ENCODE results near the gene CLK4. TPM values are rescaled to one million over a fixed set of nuclear protein-coding genes. Genes with fewer than 3 reads are reported as not detected.

The CLK4 gene
- total RNA-seq, result 13.5 and 17.7 TPM in 2 replicates

DNA sequence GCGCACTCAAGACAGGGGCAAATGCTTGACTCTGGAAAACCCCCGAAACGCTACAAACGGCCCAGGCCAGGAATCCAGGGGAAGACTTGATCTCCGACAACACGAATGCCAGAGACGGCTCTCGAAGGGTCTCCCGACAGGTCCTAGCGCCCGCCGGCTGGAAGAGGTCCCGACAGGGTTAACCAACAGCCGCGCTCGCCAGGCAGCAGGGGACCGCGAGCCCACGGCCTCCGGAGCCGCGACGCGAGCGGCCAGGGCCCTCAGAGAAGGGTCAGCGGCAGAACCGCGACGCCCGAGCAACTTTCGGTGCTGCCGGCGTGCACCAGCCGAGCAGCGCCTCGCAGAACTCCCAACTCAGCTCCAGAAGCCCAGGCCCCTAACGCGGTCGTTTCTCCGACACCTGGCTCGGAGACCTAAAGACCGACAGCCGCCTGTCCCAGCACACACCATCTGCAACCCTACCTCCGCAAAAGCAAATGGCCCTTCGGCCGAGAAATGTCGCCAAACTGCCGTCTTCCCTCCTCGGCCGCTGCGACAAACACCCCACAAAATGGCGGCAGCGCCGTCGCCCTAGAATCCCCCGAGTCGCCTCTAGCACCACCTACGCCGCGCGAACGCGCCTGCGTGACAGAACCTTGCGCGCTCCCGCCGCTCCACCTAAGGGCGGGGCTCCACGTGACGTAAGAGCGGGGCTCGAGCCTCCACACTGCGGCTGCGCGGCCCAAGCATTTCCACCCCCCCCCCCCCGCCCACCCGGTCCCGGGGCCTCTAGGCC is at the start of gene CLK4:
CLK4 (minus strand) TSS at position 567 of the 775 bp plus-strand sequence. CDS start 3,634 bp downstream, outside the sequence.
- DNase-seq (ENCODE audit: low read depth in 2 of 2), result peak; percentile 91 to 95

DNA sequence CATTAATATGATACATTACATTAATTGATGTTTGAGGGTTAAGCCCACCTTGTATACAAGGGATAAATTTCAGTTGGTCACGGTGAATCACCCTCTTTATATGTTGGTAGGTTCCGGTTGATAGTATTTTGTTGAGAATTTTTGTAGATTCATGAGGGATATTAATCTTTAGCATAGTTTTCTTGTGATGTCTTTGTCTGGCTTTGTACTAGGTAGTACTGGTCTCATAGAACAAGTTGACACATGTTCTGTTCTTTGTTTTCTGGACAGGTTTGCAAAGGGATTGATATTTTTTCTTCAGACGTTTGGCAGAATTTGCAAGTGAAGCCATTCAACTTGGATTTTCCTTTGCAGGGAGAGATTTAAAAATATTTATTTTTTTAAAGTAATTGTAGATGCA is 49.1 kb upstream of the CLK4 start:
- DNase-seq (ENCODE audit: low read depth in 2 of 2), result no peak

DNA sequence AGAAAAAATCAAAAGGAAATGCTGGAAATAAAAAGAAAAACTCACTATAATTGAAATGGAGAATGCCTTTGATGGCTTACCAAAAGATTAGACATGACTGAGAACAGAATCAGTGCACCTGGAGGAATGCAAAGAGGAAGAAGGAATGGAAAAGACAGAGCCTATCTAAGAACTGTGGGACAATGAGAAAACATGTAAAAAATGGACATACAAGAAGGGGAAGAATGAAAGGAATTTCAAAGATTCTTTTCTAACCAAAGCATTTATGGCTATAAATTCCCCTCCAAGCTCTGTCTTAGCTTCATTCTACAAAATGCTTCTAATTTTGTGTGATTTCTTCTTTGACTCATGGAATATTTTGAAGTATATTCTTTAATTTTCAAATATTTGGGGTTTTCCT is 47.5 kb upstream of the CLK4 start:
- DNase-seq (ENCODE audit: low read depth in 2 of 2), result no peak

DNA sequence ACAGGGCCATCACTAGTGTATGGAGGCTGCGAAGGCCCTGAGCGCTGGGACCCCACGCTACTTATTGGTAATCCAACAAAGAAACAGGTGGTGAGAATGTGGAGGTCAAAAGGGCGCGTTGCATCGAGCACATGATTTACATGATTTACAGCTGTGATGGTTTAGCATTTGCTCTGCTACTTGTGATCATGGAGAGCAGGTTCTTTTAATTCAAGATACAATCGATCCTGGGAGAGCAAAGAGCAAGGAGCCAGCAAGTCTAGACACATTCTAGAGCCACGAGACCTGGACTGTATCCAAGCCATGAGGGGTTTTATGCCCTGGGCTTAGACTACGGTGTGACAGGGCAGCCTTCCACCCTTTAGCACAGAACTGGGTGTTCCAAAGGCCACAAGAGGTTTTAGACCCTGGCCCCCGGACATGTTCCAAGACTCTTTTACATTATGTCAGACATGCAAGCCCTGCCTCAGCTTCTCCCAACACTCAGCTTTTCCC is 47.0 kb upstream of the CLK4 start:
- no peak for DNase-seq (ENCODE audit: low read depth in 2 of 2)

DNA sequence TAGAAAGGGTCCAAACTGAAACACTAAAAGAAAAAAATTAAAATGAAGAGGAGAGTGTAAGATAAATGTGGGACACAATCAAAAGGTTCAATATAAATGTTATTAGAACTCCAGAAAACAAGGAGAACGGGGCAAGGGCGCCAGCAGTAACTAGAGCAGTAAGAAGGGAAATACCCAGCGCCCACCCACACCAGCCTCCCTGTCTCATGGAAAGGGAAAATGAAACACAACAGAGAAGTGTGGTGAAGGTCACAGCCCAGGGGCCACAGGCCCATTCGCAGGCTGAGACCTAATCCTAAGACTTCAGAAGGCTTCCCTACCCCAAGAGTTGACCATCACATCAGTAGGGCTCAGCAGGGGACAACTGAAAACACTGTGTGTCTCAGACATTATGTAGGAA is 45.8 kb upstream of the CLK4 start:
- DNase-seq (ENCODE audit: low read depth in 2 of 2), result no peak

DNA sequence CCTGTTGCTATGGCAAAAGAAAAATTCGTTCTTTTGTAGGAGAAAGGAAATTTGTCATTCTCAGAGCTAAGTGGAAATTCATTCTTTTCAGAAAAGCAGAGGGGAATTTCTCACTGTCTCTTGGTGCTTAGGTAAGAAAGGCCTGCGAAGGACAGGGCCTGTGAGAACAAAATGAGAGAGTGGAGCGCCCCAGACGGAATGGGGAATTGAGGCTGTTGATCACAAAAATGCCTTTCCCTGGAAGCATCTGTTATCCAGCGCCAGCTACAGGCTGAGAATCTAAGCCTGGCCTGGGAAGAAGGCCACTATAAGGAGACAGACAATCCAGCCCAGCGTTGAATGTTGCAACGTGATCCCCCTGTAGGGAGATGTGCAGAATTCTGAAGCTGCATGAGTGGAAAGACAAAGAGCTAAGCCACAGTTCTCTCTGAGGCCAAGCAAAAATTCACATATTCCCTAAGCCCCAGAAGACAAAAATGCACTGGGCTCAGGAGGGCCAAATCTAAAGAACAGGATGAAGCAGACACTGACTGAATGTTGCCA is 44.8 kb upstream of the CLK4 start:
- no peak for DNase-seq (ENCODE audit: low read depth in 2 of 2)

DNA sequence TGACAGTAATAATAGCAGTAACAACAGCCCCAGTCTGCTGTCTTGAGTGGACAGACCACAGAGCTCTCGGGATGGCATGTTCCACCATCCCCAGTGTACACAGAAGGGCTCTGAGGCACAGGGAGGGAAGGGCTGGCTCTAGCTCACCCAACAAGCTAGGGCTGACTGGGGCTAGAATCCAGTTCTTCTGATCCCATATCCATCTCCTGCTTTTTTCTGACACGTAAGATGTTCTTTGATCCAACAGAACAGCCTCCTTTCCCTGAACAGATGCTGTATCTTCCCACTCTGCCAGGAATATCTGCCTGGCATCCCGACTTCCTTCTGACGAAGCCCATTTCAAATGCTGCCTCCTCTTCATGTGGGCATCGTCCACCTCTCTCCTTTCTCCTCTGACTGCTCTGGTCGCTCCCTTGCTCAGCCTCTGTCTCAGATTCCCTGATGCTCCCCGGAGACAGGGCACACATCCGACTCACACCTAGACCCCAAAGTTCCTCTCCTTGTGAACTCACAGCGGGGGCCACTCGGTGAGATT is 43.6 kb upstream of the CLK4 start:
- DNase-seq (ENCODE audit: low read depth in 2 of 2), result no peak

DNA sequence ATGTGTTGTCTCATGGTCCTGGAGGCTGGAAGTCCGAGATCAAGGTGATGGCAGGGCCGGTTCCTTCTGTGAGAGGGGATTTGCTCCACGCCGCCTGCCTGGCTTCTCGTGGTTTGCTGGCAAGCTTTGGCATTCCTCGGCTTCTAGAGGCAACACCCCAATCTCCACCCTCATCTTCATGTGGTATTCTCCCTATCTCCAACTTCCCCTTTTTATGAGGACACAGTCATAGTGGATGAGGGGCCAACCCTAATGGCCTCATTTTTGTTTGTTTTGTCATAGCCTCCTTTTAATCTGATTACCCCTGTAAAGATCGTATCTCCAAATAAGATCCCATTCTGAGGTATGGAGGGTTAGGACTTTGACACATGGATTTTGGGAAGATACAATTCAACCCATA is 41.7 kb upstream of the CLK4 start:
- DNase-seq (ENCODE audit: low read depth in 2 of 2), result no peak

DNA sequence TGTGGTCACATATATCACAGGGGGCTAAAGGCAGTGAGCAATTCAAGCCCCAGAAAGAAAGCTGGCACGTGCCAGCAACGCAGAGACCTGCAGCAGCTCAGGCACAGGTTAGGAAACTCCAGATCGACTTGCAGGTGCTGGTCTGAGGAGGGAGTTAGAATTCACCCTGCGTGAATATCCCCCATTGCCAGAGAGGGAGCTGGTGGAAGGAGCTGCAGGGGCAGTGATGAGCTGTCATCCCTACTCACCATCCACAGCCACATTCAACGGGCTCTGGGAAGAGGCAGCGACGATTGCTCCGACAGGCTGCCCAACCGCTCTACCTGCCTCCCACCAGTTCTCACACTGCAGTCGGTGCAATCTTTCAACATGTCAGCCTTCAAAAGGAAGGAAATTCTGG is 40.8 kb upstream of the CLK4 start:
- no peak for DNase-seq (ENCODE audit: low read depth in 2 of 2)

DNA sequence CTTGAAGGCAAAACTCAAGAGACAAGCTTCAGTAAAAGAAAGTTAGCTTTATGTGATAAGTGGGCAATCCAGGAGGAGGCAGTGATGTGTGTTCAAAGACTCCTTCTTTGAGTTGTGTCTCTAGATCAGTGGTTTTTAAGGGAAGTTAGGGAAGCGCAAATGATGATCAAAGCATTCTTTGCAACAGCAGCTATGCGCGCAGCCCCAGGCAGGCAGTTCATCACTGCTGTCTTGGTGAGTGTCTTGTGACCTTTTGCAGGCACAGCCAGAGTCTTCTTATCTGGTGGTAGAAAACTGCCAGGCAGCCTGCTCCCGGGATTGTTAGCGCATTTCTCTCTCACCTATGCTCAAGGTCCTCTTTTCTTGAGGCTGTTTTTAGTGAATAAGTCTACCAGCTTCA is 40.3 kb upstream of the CLK4 start:
- DNase-seq (ENCODE audit: low read depth in 2 of 2), result no peak

DNA sequence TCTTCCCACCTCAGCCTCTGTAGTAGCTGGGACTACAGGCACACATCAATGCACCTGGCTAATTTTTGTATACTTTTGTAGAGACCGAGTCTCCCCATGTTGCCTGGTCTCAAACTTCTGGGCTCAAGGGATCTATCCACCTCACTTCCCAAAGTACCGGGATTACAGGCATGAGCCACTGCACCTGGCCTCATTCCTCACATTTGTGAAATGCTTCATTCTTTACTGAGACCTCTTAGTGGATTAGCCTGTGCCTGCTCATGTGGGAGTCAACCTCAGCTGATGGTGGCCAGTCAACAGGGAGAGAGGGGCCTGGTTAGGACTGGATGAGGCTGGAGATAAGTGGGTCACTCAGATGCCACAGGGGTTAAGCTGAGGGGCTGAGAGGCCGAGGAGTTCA is 37.3 kb upstream of the CLK4 start:
- DNase-seq (ENCODE audit: low read depth in 2 of 2), result no peak

DNA sequence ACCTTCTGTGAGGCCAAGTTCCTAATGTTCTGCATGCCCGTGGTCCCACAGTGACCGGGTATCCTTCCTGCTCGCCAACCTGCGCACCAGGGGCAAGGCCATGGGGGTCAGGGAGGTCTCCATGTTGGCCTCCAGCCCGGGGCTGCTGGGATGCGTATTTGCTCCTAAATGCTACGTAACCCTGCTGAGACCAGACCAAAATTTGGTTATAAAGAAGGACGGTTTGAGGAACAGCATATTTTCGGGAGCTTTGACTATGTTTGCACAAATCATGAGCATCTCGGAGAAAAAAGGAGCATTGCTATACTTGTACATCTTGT is 35.7 kb upstream of the CLK4 start:
- no peak for DNase-seq (ENCODE audit: low read depth in 2 of 2)

DNA sequence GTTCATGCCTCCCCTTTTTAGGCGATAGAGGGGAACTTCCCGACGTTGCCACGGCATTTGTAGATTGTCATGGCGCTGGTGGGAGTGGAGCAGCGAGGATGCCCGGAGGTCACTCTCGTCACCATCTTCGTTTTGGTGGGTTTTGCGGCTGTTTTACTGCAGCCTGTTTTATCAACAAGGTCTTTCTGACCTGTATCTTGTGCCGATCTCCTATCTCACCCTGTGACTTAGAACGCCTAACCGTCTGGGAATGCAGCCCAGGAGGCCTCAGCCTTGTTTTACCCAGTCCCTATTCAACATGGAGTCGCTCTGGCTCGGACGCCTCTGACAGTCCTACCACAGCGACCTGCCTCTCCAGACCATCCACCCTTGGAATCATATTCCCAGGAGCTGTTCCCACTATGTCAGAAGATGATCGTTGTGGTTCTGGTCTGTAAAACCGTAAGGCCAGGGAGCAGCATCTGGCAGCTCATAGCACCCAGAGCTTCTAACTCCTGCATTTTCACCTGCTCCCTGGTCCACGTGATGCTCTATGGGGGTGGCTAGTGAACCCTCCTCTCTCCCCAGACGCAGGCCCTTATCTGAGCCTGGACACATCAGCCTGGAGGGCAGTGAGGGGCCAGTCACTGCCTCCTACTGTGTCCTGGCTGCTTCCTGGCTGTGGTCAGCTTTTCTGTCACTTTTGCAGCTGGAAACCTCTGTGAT is 35.1 kb upstream of the CLK4 start:
- DNase-seq (ENCODE audit: low read depth in 2 of 2), result no peak

DNA sequence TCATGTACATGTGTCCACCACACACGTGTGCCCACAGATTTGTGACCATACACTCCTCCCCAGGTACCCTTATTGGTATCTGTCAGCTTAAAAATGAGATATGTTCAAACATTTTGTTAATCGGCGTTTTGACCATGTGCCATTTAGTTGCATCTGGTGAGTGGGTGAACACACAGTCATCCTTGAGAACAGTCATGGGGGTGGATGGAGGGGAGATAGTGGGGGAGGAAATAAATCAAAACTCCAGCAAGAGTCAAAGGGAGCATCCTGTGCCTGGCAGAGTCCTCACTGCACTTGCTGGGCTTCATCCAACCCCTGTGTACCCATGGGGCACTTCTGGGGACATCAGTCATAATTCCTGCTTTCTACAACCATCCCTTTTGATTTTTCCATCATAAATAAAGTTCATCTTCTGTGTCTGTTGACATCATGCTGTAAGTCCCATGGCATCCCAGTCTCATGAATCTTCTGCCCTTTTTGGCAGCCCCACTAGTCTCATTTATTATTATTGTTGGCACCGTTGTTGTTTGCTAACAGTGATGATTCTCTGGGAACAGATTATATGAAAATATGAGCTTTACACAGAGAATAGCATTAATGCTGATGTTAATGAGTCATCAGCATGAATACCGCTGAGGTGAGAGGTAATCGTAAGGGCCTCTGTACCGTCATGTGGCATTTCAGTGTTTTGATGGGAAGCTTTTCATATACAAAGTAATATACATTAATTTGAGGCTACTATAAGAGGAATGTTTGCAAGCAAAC is 24.4 kb upstream of the CLK4 start:
- DNase-seq (ENCODE audit: low read depth in 2 of 2), result peak; percentile 60 to 81

DNA sequence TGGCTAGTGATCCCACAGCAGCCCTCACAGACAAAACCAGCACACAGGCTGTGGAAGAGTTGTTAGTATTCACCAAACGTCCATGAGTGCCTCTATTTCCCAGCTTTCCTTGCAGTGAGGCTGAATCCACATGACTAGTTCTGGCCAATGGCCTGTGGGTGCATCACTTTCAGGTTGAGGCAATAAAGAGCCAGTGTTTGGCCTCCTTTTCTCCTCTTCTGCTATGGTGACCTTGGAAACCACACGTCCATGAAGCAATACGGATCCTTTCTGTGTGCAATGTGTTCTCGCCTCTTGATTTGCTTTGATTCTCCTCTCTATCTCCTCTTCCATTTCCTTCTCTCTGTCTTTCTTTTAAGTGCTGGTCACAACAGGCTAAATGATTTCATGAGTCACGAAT is 23.4 kb upstream of the CLK4 start:
- DNase-seq (ENCODE audit: low read depth in 2 of 2), result no peak

DNA sequence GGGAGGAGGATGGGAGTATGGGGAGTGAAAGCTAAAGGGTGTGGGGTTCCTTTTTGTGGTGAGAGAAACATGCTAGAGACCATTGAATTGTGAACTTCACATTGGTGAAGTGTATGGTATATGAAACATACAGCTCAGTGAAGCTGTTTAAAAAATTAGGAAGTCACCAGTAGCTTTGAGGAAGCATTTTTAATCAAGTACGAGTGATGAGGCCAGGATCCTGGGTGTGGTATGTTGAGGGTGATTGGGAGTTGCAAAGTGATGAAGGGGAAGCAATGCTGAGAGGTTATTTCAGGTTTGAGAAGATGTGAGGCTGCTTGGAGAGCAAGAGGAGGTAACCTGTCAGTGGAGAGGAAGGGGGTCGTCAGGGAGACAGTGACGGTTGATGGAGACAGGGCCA is 22.7 kb upstream of the CLK4 start:
- DNase-seq (ENCODE audit: low read depth in 2 of 2), result no peak

DNA sequence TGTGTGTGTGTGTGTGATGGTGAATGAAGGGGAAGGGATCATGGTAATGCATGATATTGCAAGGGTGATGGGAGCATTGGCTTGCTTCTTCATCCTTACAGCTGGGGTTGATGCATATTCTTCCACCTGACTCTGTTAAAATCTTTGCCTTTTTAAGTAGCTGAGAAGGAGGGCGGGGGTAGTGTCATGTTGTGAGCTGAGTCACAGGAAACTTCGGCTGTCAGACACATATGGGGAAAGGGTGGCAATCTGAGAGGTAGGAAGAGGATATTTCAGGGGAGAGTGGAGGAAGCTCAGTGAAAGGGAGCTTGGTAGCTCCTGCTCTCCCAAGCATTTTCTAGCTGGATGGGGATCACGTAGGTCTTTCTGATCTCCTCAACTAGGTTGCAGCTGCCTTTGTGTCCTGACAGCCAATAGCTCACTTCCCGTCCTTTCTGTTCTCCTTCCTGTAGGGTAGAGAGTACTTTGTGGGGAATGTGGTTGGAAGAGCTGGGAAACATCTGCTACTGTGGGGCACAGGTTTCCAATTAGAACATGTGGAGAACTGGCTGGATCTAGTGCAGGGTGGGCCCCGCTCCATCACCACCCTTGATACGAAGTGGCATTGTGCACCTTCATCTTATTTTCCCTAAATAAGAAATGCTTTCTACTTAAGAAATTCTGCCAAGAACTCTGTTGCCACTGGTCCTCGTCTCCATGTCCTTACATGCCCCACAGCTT is 18.1 kb upstream of the CLK4 start:
- peak in 1 of 2 donors; percentile 57 for DNase-seq (ENCODE audit: low read depth in 2 of 2)

DNA sequence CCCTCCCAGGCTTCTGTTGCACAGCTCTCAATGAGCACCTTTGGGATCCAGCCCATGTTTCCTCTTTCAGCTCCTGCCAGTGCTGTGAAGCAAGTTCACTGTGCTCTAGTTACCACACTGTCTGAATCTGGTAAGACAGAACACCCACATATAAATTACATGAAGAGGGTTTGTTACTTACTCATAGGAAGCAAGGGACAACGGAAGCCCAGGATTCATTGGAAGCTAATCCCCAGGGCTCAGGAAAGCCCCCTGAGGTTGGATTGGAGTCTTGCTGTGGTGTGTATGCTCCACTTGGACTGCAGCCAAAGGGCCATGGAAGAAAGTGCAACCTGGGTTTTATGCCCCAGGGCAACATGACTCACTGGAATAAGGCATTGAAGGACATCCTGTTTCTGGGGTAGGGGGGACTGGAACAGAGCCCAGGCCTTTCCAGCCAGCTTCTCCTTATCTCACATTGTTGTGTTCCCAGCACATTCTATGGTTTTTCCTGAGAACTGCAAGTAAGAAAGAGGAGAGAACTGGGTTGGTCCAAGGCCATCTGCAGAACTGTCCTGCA is 15.6 kb upstream of the CLK4 start:
- DNase-seq (ENCODE audit: low read depth in 2 of 2), result peak in 1 of 2 donors; percentile 92

DNA sequence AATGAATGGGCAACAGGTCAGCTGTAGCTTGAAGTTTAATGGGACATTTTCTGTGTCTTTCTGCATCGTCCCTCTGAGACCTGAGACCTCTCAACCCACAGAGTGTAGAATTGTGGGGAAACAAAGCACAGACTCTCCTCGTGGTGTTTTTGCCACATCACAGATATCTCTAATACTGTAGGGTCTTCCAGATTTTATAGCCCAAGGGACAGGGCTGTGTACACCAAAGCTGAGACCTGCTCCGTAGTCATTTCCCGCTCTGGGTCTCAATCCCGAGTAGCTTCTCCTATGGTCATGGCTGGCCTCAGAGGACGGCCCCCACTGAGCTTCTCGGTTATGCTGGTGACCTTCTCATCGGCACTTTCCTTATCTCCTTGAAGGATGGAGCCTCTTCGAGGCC is 14.9 kb upstream of the CLK4 start:
- no peak for DNase-seq (ENCODE audit: low read depth in 2 of 2)

DNA sequence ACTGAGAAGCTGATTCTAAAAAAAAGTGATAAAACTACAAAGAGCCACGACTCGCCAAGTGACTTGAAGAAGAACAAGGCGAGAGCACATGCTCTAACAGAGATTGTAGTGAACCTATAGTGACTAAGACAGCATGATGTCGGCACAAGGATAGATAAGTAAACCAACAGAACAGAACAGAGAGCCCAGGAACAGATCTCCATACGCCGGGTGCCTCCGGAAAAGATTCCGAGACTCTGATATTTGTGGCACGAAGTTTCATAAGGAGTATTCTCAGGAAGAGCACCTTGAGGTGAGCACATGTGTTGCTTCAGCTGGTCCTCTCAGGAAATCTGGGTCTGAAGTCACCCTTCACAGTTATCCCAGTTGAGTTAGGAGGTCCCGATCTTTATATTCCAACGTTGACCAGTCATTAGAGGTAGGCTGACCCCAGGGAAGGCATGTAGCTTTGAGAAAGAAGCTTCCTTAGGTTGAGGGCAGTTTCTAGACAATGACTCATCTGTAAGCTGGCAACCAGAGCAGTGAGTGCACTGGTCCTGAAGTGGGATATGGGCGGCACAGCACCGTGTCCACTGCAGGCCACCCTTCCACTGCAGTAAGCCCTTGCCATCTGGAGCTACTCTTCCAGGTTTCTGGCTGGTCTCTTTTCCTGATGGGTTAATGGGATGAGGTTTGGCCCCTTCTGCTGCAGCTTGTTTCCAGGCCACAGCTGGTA is 13.6 kb upstream of the CLK4 start:
- DNase-seq (ENCODE audit: low read depth in 2 of 2), result no peak
